Endothelial cell of umbilical vein (primary cell): Measurements from ENCODE around the gene MYH11. TPM values are rescaled to one million over a fixed set of nuclear protein-coding genes. Genes with fewer than 3 reads are reported as not detected.

Experiments used
- BruUV-seq: library from RNA; stranded (reverse); fragments of 400-500 nt; replicated peaks from 2 replicates; lab custom pipeline; 2021; lab: Mats Ljungman, UMichigan
- CTCF ChIA-PET: fragments of 300-600, 350-600 bp; sonication (Branson Sonifier 250); formaldehyde crosslinking; loops from one replicate; lab custom pipeline; 2021; ENCODE audit warnings: antibody characterized with exemption, inconsistent platforms; lab: Charles Lee
- POLR2A ChIA-PET: fragments of 300-600, 350-600 bp; sonication (Branson Sonifier 250); formaldehyde crosslinking; loops from one replicate; lab custom pipeline; 2021; ENCODE audit warnings: antibody characterized with exemption, inconsistent platforms; lab: Charles Lee
- DNase-seq: peaks from one replicate; pipeline ENCODE4 v3.0.0-alpha.2; 2011; ENCODE audit warnings: low read depth, low spot score
- FAIRE-seq: peaks from 2 replicates; lab custom pipeline; 2011; peaks lifted over from hg19 to GRCh38; lab: Jason Lieb, UNC
- H2AFZ ChIP-seq: 2 replicates; pipeline ENCODE4 v1.6.0; 2012; ENCODE audit warnings: low read depth, low read length, control low read depth, inconsistent platforms
- H3K27ac ChIP-seq: 2 replicates; pipeline ENCODE4 v1.5.1; 2011; ENCODE audit warnings: low read depth, mild to moderate bottlenecking, control low read depth, low read length, moderate library complexity; ENCODE audit not compliant: insufficient read depth
- H3K27me3 ChIP-seq, 2 experiments: 2 replicates each; pipeline versions ENCODE4 v1.6.0 to v1.6.1; 2011; ENCODE audit warnings: low read length in 2 of 2, mixed read lengths in 1 of 2; ENCODE audit not compliant: control insufficient read depth in 2 of 2, insufficient read depth in 2 of 2
- H3K36me3 ChIP-seq, 2 experiments: 2 replicates in 1 of 2; 3 replicates in 1 of 2; pipeline ENCODE4 v1.5.1; 2011; ENCODE audit warnings: low read length in 2 of 2, mild to moderate bottlenecking in 1 of 2, moderate library complexity in 1 of 2; ENCODE audit not compliant: control insufficient read depth in 2 of 2, insufficient read depth in 2 of 2; ENCODE audit errors: extremely low read depth in 1 of 2
- H3K4me1 ChIP-seq: 3 replicates; pipeline ENCODE4 v1.5.1; 2011; ENCODE audit warnings: mild to moderate bottlenecking, low read length; ENCODE audit not compliant: control insufficient read depth, insufficient read depth; ENCODE audit errors: extremely low read depth
- H3K4me2 ChIP-seq: 2 replicates; pipeline ENCODE4 v1.6.1; 2011; ENCODE audit warnings: low read length, control low read depth, mixed read lengths; ENCODE audit not compliant: insufficient read depth
- H3K4me3 ChIP-seq, 3 experiments: fragments of 200-600 bp in 1 of 3; sonication (generic), shearing (Covaris generic) in 1 of 3; replicated peaks in 1 of 3; 2 replicates each; pipeline ENCODE4 v1.5.1; 2011 to 2016; ENCODE audit warnings: control low read depth in 3 of 3, low read length in 3 of 3, mild to moderate bottlenecking in 2 of 3, inconsistent platforms in 1 of 3, low read depth in 1 of 3, moderate library complexity in 1 of 3; ENCODE audit not compliant: insufficient read depth in 1 of 3
- H3K79me2 ChIP-seq: 2 replicates; pipeline ENCODE4 v1.6.0; 2012; ENCODE audit warnings: low read length, inconsistent platforms; ENCODE audit not compliant: control insufficient read depth, insufficient read depth
- H3K9ac ChIP-seq: replicated peaks from 2 replicates; pipeline ENCODE3; 2011; ENCODE audit warnings: low read length, control low read depth; ENCODE audit not compliant: insufficient read depth; ENCODE audit errors: extremely low read depth
- H3K9me1 ChIP-seq: replicated peaks from 3 replicates; pipeline ENCODE4 v1.6.0; 2011; ENCODE audit warnings: mild to moderate bottlenecking, low read length; ENCODE audit not compliant: control insufficient read depth, insufficient read depth; ENCODE audit errors: extremely low read depth
- H3K9me3 ChIP-seq: replicated peaks from 2 replicates; pipeline ENCODE4 v1.5.1; 2012; ENCODE audit warnings: low read length, inconsistent platforms; ENCODE audit not compliant: control insufficient read depth, insufficient read depth
- H4K20me1 ChIP-seq: replicated peaks from 2 replicates; pipeline ENCODE3; 2011; ENCODE audit warnings: mild to moderate bottlenecking, low read length; ENCODE audit not compliant: control insufficient read depth, insufficient read depth; ENCODE audit errors: extremely low read depth
- CTCF ChIP-seq, 2 donors: IDR thresholded peaks; 1 replicate in 1 of 2; 2 replicates in 1 of 2; pipeline ENCODE4 v1.5.1; 2011; ENCODE audit warnings: low read length in 2 of 2, mild to moderate bottlenecking in 2 of 2, moderate library complexity in 2 of 2, control low read depth in 1 of 2, inconsistent platforms in 1 of 2, low read depth in 1 of 2; ENCODE audit not compliant: insufficient read depth in 1 of 2; ENCODE audit errors: extremely low read depth in 1 of 2
- GATA2 ChIP-seq: IDR thresholded peaks from 2 replicates; pipeline ENCODE4 v1.7.0; 2011; ENCODE audit warnings: low read depth, mild to moderate bottlenecking, moderate library complexity, mixed read lengths, low read length; ENCODE audit not compliant: insufficient read length, insufficient read depth
- MAX ChIP-seq: IDR thresholded peaks from 2 replicates; pipeline ENCODE4 v1.6.1; 2011; ENCODE audit not compliant: insufficient read depth, insufficient read length
- dilution Hi-C: fragments of 300-500 bp; cut with MboI; formaldehyde crosslinking; loops from one replicate; pipeline ENCODE4 v1.15.0; 2019; ENCODE audit warnings: low sequenced_read_pairs; ENCODE audit not compliant: extremely low pct_ligation_motif_present
- intact Hi-C: fragments of 100-400 bp; cut with micrococcal nuclease; formaldehyde crosslinking; loops from one replicate; pipeline ENCODE4 v1.10.0; 2022
- polyA plus RNA-seq, 4 experiments: library from polyadenylated mRNA; depleted of rRNA in 3 of 4; stranded (reverse) in 3 of 4; unstranded in 1 of 4; fragments of >200 nt; gene quantifications; 2 replicates each; pipeline versions ENCODE4 v1.2.1 to v1.2.3, GENCODE V29; 2011 to 2012; ENCODE audit warnings: missing spikeins in 1 of 4
- total RNA-seq: library from RNA; stranded (reverse); gene quantifications from 2 replicates; pipeline ENCODE4 v1.2.3, GENCODE V29; 2021

The MYH11 gene
- total and polyA plus RNA-seq, 2 donors (not counting 3 experiments of a cell fraction or from before 2014, with no cell fraction given): not detected

GRCh38 chr16:15874745-15875314 lies 18.0 kb upstream of the MYH11 start:
- Histone ChIP-seq H4K20me1 (no peaks in the 10 kb centered on the region), H3K9me1 (no peaks in the 10 kb centered on the region), H3K9me3 (no peaks in the 10 kb centered on the region), H3K79me2 (no peaks in the 10 kb centered on the region), H3K4me1 (peaks cover 9% of the 10 kb centered on the region), H2AFZ (peak overlapping the region; percentile 84), H3K27me3 (no peaks in the 10 kb centered on the region), H3K4me3 (no peak overlapping the region), H3K36me3 (peaks cover 0 to 5% of the 10 kb centered on the region in 2 experiments), H3K9ac (peak overlapping the region; percentile 38), H3K27ac (no peak overlapping the region), H3K4me2 (no peak overlapping the region)
- CTCF ChIA-PET: interaction anchor here (0.6 to 4.2 kb wide), 66 partner anchors 9 to 320 kb away, joined by 3 to 43 read pairs (median 6); partner anchors contain the start of gene CEP20
- TF ChIP-seq GATA2: no peak
- peak; percentile 83 to 87 for TF ChIP-seq CTCF (IDR thresholded peaks at IDR 0.05; ENCODE audit: extremely low read depth in 1 of 2, insufficient read depth in 1 of 2, low read depth in 1 of 2, low read length in 2 of 2)
- peak; percentile 52 for TF ChIP-seq MAX
- BruUV-seq: no TSS peak
- dilution Hi-C loops: no loop called here
- FAIRE-seq (peak; percentile 95), DNase-seq (peak; percentile 84)
- intact Hi-C loops: loop anchor here (1.0 to 10.0 kb wide), 3 partner anchors 147 to 320 kb away; no protein-coding TSS in a partner anchor
- POLR2A ChIA-PET: interaction anchor here (0.6 to 1.5 kb wide), 3 partner anchors 14 to 170 kb away, joined by 3 to 5 read pairs (median 4); partner anchors contain the start of gene CEP20
